MM.1S (cell line): Measurements from ENCODE around the gene ANTKMT.
A peak's percentile ranks its signal among the peaks of the same experiment; 100 is the strongest.

ENCODE experiments used
- DNase-seq: peaks from one replicate; pipeline ENCODE4 v3.0.0-alpha.2; 2015
- H2AFZ ChIP-seq: fragments of 300-600 bp; sonication (generic); 2 replicates; pipeline ENCODE4 v1.6.0; 2016; ENCODE audit warnings: antibody characterized with exemption, low read length
- H3F3A ChIP-seq: fragments of 300-600 bp; sonication (generic); 2 replicates; pipeline ENCODE4 v1.6.1; 2016; ENCODE audit warnings: mild to moderate bottlenecking, antibody characterized with exemption, low read length, moderate library complexity, mixed read lengths; ENCODE audit not compliant: insufficient read depth
- H3K27ac ChIP-seq: fragments of 300-600 bp; sonication (generic); 2 replicates; pipeline ENCODE4 v1.5.1; 2016; ENCODE audit warnings: mild to moderate bottlenecking, low read length
- H3K27me3 ChIP-seq: fragments of 300-600 bp; sonication (generic); replicated peaks from 2 replicates; pipeline ENCODE4 v1.6.0; 2016; ENCODE audit warnings: low read length; ENCODE audit not compliant: insufficient read depth
- H3K36me3 ChIP-seq: fragments of 300-600 bp; sonication (generic); replicated peaks from 2 replicates; pipeline ENCODE4 v1.6.1; 2016; ENCODE audit warnings: mild to moderate bottlenecking, low read length, mixed read lengths; ENCODE audit not compliant: insufficient read depth
- H3K4me1 ChIP-seq: fragments of 300-600 bp; sonication (generic); 2 replicates; pipeline ENCODE4 v1.6.1; 2016; ENCODE audit warnings: low read length, mixed read lengths
- H3K4me2 ChIP-seq: fragments of 300-600 bp; sonication (generic); 2 replicates; pipeline ENCODE4 v1.6.0; 2016; ENCODE audit warnings: low read depth, low read length
- H3K4me3 ChIP-seq: fragments of 300-600 bp; sonication (generic); 2 replicates; pipeline ENCODE4 v1.5.1; 2016; ENCODE audit warnings: low read length, mixed read lengths
- H3K79me2 ChIP-seq: fragments of 300-600 bp; sonication (generic); 2 replicates; pipeline ENCODE4 v1.6.1; 2016; ENCODE audit warnings: mixed run types, low read length, mixed read lengths
- H3K9ac ChIP-seq: fragments of 300-600 bp; sonication (generic); 2 replicates; pipeline ENCODE4 v1.6.1; 2016; ENCODE audit warnings: low read length, mixed read lengths
- H3K9me2 ChIP-seq: fragments of 300-600 bp; sonication (generic); replicated peaks from 2 replicates; pipeline ENCODE4 v1.6.1; 2016; ENCODE audit warnings: mild to moderate bottlenecking, low read length, mixed read lengths; ENCODE audit not compliant: insufficient read depth
- H3K9me3 ChIP-seq: fragments of 300-600 bp; sonication (generic); replicated peaks from 2 replicates; pipeline ENCODE4 v1.6.1; 2016; ENCODE audit warnings: mild to moderate bottlenecking, low read length, mixed read lengths; ENCODE audit not compliant: insufficient read depth
- H4K20me1 ChIP-seq: fragments of 300-600 bp; sonication (generic); 2 replicates; pipeline ENCODE4 v1.6.1; 2016; ENCODE audit warnings: mild to moderate bottlenecking, low read length, moderate library complexity, mixed read lengths; ENCODE audit not compliant: insufficient read depth
- EZH2 ChIP-seq: fragments of 300-600 bp; sonication (generic); optimal IDR thresholded peaks from 2 replicates; pipeline ENCODE3; 2017; ENCODE audit warnings: low read depth, mild to moderate bottlenecking, antibody characterized with exemption, low read length, mixed read lengths
- EZH2phosphoT487 ChIP-seq: fragments of 300-600 bp; sonication (generic); IDR thresholded peaks from 2 replicates; pipeline ENCODE4 v1.6.1; 2018; ENCODE audit warnings: antibody characterized with exemption, low read length
- TF ChIP-seq, protein P1 (sequence below): fragments of 300-600 bp; sonication (generic); IDR thresholded peaks from 2 replicates; pipeline ENCODE4 v1.5.1; 2016; ENCODE audit warnings: antibody characterized with exemption, low read length, mixed read lengths

Gene ANTKMT

GRCh38 chr16:735982-736453 lies 15.1 kb downstream of the ANTKMT start:
- H3K4me3 ChIP-seq = no peak overlapping the region
- H4K20me1 ChIP-seq = no peaks in the 10 kb centered on the region
- H3K4me1 ChIP-seq = peaks cover 38% of the 10 kb centered on the region
- H3K36me3 ChIP-seq = no peaks in the 10 kb centered on the region
- peak overlapping the region; percentile 4; the same call in 1 of the 2 replicates for H3K9ac ChIP-seq
- no peak overlapping the region for H2AFZ ChIP-seq
- H3K4me2 ChIP-seq = peak overlapping the region; percentile 69
- H3K27me3 ChIP-seq = no peaks in the 10 kb centered on the region
- H3F3A ChIP-seq = peaks cover 25% of the 10 kb centered on the region
- H3K9me3 ChIP-seq = no peaks in the 10 kb centered on the region
- no peaks in the 10 kb centered on the region for H3K9me2 ChIP-seq
- TF ChIP-seq, protein P1, sequence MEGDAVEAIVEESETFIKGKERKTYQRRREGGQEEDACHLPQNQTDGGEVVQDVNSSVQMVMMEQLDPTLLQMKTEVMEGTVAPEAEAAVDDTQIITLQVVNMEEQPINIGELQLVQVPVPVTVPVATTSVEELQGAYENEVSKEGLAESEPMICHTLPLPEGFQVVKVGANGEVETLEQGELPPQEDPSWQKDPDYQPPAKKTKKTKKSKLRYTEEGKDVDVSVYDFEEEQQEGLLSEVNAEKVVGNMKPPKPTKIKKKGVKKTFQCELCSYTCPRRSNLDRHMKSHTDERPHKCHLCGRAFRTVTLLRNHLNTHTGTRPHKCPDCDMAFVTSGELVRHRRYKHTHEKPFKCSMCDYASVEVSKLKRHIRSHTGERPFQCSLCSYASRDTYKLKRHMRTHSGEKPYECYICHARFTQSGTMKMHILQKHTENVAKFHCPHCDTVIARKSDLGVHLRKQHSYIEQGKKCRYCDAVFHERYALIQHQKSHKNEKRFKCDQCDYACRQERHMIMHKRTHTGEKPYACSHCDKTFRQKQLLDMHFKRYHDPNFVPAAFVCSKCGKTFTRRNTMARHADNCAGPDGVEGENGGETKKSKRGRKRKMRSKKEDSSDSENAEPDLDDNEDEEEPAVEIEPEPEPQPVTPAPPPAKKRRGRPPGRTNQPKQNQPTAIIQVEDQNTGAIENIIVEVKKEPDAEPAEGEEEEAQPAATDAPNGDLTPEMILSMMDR = no peak
- no peak for TF ChIP-seq EZH2
- TF ChIP-seq EZH2phosphoT487 = no peak
- H3K79me2 ChIP-seq = peaks cover 15% of the 10 kb centered on the region
- H3K27ac ChIP-seq = peak overlapping the region; percentile 79
- DNase-seq = peak; percentile 88

DNA sequence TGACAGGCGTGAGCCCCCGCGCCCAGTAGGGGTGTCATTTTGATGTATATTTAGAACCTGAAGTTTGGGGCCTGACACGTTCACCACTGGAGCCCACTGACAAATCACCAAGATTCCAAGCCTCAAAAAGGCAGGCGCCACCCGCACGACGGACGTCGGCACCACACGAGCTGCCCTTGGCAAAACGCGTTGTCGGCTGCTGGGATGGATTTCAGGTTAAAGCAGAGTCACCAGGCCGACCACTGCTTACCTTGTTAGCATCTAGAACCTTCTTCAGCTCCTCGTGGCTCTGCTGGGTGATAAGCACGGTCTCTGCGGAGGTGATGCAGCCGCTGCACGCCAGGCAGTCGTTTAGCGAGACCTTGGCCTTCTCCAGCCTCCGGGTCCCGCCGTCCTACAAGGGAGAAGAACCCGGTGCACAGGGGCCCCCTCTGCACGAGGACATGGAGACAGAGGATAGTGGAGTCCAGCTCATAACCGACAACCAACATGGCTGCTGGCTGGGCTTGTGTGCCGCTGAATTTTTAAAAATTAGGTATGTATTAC lies 16.1 kb downstream of the ANTKMT start:
- Histone ChIP-seq H3K79me2 (peaks cover 15% of the 10 kb centered on the region), H3K4me3 (no peak overlapping the region), H3K27me3 (no peaks in the 10 kb centered on the region), H3K9ac (no peak overlapping the region), H3K36me3 (no peaks in the 10 kb centered on the region), H2AFZ (no peak overlapping the region), H3K27ac (no peak overlapping the region), H3K4me2 (no peak overlapping the region), H3K9me3 (no peaks in the 10 kb centered on the region), H3F3A (peaks cover 25% of the 10 kb centered on the region), H3K9me2 (no peaks in the 10 kb centered on the region), H4K20me1 (no peaks in the 10 kb centered on the region), H3K4me1 (peaks cover 38% of the 10 kb centered on the region)
- TF ChIP-seq, protein P1 = no peak
- TF ChIP-seq EZH2 (no peak), EZH2phosphoT487 (no peak)
- no peak for DNase-seq

DNA sequence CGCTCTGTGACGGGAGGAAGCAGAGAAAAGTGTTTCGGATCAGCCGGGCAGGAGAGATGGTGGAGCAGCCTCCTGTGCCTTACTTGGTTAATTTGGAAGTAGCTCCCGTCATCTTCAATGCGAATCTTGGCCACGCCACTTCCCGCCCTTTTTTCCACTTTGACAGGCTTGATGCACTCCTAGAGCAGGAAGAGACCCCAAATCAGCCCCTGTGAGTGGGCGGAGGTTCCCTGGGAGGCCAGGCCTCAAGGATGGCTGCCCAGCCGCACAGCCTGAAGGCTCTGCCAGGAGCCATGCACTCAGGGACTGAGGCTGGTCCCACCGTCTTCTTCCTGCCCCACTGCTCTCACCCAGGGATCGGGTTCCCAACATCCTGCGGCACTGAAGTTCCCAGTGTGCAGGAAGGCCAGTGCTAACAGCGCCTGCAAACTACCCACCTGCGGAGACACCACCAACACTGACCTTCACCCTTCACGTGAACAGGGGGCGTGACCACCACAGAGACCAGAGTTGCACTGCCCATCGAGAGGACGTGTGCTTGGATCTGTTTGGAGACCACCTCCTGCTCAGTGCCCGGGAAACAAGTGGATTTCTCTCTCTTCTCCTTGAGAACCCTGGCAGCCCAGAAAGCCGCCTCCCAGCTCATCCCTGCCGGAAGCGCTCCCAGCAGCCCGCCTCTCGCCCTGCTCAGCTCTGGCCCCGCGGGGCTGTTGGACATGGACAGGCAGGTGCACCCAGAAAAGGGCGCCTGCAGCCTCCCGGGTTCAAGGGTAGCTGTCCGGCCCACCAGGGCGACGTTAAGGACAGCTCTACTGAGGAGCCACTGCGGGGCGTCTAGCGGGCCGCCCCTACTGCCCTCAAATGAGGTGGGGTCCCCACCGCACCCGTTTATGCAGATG lies 18.9 kb downstream of the ANTKMT start:
- H4K20me1 ChIP-seq = no peaks in the 10 kb centered on the region
- peak overlapping the region; percentile 93 for H3K9ac ChIP-seq
- no peak for DNase-seq
- peaks cover 18% of the 10 kb centered on the region for H3K27me3 ChIP-seq
- peak overlapping the region; percentile 98 for H2AFZ ChIP-seq
- no peaks in the 10 kb centered on the region for H3K36me3 ChIP-seq
- H3K9me3 ChIP-seq = no peaks in the 10 kb centered on the region
- peaks cover 24% of the 10 kb centered on the region for H3F3A ChIP-seq
- H3K4me2 ChIP-seq = peak overlapping the region; percentile 94
- H3K27ac ChIP-seq = no peak overlapping the region
- H3K4me1 ChIP-seq = peaks cover 35% of the 10 kb centered on the region
- H3K79me2 ChIP-seq = peaks cover 15% of the 10 kb centered on the region
- TF ChIP-seq EZH2phosphoT487 (no peak), EZH2 (no peak)
- TF ChIP-seq, protein P1 = no peak
- H3K9me2 ChIP-seq = no peaks in the 10 kb centered on the region
- H3K4me3 ChIP-seq = peak overlapping the region; percentile 96
